ENCODE measurements around the gene SETD6. TPM values are rescaled to one million over a fixed set of nuclear protein-coding genes. Genes with fewer than 3 reads are reported as not detected.

SETD6 gene
- total and polyA plus RNA-seq, 2 experiments from 2014 or later = 39.7 to 54.0 TPM

DNA sequence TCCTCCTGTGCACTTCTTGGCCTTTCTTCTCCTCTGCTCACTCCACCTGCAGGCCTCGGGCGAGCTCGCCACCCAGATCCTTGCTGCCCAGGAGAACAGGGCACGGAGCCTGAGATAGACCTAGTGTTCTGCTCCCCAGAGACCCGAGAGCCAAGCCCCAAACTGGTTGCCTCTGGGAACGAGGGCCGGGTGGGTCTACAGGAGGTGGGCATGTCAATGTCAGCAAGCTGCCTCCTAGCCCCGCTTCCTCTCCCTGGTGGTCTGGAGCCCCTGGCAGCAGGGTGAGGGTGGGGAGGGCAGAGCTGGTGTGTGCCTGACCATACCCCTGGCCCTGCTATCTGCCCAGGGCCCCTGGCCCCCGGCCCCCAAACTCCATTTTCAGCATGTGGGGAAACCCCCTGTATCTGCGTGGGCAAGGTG is 16.2 kb upstream of the SETD6 start (continued):
- TF ChIP-seq, protein P1, sequence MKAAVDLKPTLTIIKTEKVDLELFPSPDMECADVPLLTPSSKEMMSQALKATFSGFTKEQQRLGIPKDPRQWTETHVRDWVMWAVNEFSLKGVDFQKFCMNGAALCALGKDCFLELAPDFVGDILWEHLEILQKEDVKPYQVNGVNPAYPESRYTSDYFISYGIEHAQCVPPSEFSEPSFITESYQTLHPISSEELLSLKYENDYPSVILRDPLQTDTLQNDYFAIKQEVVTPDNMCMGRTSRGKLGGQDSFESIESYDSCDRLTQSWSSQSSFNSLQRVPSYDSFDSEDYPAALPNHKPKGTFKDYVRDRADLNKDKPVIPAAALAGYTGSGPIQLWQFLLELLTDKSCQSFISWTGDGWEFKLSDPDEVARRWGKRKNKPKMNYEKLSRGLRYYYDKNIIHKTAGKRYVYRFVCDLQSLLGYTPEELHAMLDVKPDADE (IDR thresholded peaks at IDR 0.05) = no peak
- TF ChIP-seq STAT1 (IDR thresholded peaks at IDR 0.05; ENCODE audit: unreplicated experiment) = no peak
- TF ChIP-seq, protein P2, sequence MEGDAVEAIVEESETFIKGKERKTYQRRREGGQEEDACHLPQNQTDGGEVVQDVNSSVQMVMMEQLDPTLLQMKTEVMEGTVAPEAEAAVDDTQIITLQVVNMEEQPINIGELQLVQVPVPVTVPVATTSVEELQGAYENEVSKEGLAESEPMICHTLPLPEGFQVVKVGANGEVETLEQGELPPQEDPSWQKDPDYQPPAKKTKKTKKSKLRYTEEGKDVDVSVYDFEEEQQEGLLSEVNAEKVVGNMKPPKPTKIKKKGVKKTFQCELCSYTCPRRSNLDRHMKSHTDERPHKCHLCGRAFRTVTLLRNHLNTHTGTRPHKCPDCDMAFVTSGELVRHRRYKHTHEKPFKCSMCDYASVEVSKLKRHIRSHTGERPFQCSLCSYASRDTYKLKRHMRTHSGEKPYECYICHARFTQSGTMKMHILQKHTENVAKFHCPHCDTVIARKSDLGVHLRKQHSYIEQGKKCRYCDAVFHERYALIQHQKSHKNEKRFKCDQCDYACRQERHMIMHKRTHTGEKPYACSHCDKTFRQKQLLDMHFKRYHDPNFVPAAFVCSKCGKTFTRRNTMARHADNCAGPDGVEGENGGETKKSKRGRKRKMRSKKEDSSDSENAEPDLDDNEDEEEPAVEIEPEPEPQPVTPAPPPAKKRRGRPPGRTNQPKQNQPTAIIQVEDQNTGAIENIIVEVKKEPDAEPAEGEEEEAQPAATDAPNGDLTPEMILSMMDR (conservative IDR thresholded peaks at IDR 0.05; ENCODE audit: low read depth in 2 of 2) = no peak
- no peak for TF ChIP-seq CREB1 (CRISPR knock-in tag; IDR thresholded peaks at IDR 0.05; ENCODE audit: low read depth)
- TF ChIP-seq NANOG (IDR thresholded peaks at IDR 0.05; ENCODE audit: borderline replicate concordance) = no peak

DNA sequence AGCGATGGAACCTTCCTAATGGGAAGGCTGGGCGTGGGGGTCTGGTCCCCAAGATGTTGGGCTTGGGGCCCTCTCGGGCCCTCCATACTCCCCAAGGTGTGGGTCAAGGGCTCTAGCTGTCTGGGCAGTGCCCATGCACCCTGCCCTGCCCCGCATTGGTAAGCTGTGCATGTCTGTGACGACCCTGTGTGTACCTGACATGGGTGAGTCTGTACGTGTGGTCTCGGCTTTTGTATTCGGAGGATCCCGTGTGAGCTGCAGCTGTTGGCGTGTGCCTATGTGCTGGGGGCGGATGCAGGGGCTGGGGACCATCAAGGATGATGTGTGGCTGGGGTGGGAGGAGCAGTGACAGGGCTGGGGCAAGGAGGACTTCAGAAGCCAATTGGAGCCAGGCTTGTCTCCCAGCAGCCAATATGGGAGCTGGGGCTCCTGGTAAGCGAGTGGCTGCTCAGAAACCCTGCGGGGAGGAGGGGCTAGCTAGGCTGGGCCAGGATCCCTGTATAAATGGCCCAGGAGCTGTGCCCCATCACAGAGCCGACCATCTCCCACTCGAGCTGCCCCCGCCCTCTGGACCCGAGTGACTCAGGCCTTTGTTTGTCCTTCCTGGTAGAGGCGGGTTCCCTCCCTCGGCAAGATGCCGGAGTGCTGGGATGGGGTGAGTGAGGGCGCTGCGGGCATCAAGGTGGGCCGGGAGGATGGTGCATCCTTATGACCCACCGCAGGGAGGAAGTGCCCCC is 15.5 kb upstream of the SETD6 start, which contains the start of gene NDRG4:
NDRG4 (plus strand) TSS at position 529 of the 737 bp plus-strand sequence; CDS start at position 635, 106 bp downstream.
- peak within 1 kb of the TSS; percentile 96 for H3K4me2 ChIP-seq
- H3K27ac ChIP-seq (ENCODE audit: low read depth) = 0 out of 2 replicates have a peak within 1 kb of the TSS, but pooled peaks have one; percentile 6
- peaks cover 35% of the 10 kb centered on the region for H3K27me3 Mint-ChIP-seq (ENCODE audit: insufficient read depth, low read depth, poor library complexity)
- TF ChIP-seq POLR2AphosphoS5 (IDR thresholded peaks at IDR 0.05; ENCODE audit: low read depth) (peak; percentile 58), CREB1 (CRISPR knock-in tag; IDR thresholded peaks at IDR 0.05; ENCODE audit: low read depth) (peak; percentile 36; the same call in 1 of the 2 replicates), JUNB (IDR thresholded peaks at IDR 0.05; ENCODE audit: unreplicated experiment) (no peak)
- TF ChIP-seq, protein P3, sequence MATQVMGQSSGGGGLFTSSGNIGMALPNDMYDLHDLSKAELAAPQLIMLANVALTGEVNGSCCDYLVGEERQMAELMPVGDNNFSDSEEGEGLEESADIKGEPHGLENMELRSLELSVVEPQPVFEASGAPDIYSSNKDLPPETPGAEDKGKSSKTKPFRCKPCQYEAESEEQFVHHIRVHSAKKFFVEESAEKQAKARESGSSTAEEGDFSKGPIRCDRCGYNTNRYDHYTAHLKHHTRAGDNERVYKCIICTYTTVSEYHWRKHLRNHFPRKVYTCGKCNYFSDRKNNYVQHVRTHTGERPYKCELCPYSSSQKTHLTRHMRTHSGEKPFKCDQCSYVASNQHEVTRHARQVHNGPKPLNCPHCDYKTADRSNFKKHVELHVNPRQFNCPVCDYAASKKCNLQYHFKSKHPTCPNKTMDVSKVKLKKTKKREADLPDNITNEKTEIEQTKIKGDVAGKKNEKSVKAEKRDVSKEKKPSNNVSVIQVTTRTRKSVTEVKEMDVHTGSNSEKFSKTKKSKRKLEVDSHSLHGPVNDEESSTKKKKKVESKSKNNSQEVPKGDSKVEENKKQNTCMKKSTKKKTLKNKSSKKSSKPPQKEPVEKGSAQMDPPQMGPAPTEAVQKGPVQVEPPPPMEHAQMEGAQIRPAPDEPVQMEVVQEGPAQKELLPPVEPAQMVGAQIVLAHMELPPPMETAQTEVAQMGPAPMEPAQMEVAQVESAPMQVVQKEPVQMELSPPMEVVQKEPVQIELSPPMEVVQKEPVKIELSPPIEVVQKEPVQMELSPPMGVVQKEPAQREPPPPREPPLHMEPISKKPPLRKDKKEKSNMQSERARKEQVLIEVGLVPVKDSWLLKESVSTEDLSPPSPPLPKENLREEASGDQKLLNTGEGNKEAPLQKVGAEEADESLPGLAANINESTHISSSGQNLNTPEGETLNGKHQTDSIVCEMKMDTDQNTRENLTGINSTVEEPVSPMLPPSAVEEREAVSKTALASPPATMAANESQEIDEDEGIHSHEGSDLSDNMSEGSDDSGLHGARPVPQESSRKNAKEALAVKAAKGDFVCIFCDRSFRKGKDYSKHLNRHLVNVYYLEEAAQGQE (IDR thresholded peaks at IDR 0.05; ENCODE audit: unreplicated experiment) = no peak
- TF ChIP-seq, protein P4, sequence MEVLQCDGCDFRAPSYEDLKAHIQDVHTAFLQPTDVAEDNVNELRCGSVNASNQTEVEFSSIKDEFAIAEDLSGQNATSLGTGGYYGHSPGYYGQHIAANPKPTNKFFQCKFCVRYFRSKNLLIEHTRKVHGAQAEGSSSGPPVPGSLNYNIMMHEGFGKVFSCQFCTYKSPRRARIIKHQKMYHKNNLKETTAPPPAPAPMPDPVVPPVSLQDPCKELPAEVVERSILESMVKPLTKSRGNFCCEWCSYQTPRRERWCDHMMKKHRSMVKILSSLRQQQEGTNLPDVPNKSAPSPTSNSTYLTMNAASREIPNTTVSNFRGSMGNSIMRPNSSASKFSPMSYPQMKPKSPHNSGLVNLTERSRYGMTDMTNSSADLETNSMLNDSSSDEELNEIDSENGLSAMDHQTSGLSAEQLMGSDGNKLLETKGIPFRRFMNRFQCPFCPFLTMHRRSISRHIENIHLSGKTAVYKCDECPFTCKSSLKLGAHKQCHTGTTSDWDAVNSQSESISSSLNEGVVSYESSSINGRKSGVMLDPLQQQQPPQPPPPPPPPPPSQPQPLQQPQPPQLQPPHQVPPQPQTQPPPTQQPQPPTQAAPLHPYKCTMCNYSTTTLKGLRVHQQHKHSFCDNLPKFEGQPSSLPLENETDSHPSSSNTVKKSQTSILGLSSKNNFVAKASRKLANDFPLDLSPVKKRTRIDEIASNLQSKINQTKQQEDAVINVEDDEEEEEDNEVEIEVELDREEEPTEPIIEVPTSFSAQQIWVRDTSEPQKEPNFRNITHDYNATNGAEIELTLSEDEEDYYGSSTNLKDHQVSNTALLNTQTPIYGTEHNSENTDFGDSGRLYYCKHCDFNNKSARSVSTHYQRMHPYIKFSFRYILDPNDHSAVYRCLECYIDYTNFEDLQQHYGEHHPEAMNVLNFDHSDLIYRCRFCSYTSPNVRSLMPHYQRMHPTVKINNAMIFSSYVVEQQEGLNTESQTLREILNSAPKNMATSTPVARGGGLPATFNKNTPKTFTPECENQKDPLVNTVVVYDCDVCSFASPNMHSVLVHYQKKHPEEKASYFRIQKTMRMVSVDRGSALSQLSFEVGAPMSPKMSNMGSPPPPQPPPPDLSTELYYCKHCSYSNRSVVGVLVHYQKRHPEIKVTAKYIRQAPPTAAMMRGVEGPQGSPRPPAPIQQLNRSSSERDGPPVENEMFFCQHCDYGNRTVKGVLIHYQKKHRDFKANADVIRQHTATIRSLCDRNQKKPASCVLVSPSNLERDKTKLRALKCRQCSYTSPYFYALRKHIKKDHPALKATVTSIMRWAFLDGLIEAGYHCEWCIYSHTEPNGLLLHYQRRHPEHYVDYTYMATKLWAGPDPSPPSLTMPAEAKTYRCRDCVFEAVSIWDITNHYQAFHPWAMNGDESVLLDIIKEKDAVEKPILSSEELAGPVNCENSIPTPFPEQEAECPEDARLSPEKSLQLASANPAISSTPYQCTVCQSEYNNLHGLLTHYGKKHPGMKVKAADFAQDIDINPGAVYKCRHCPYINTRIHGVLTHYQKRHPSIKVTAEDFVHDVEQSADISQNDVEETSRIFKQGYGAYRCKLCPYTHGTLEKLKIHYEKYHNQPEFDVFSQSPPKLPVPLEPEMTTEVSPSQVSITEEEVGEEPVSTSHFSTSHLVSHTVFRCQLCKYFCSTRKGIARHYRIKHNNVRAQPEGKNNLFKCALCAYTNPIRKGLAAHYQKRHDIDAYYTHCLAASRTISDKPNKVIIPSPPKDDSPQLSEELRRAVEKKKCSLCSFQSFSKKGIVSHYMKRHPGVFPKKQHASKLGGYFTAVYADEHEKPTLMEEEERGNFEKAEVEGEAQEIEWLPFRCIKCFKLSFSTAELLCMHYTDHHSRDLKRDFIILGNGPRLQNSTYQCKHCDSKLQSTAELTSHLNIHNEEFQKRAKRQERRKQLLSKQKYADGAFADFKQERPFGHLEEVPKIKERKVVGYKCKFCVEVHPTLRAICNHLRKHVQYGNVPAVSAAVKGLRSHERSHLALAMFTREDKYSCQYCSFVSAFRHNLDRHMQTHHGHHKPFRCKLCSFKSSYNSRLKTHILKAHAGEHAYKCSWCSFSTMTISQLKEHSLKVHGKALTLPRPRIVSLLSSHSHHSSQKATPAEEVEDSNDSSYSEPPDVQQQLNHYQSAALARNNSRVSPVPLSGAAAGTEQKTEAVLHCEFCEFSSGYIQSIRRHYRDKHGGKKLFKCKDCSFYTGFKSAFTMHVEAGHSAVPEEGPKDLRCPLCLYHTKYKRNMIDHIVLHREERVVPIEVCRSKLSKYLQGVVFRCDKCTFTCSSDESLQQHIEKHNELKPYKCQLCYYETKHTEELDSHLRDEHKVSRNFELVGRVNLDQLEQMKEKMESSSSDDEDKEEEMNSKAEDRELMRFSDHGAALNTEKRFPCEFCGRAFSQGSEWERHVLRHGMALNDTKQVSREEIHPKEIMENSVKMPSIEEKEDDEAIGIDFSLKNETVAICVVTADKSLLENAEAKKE (CRISPR knock-in tag; IDR thresholded peaks at IDR 0.05) = no peak
- TF ChIP-seq, protein P1 (IDR thresholded peaks at IDR 0.05) = no peak

More for the DNA sequence above, 15.5 kb upstream of the SETD6 start, which contains the start of gene NDRG4:
- H2AFZ ChIP-seq = peak within 1 kb of the TSS; percentile 87
- H3K4me1 ChIP-seq (ENCODE audit: insufficient read depth) = peaks cover 4% of the 10 kb centered on the region; the same call in 1 of the 2 replicates
- peak; percentile 95 for DNase-seq (ENCODE audit: low spot score)
- no peaks in the 10 kb centered on the region for H3F3A ChIP-seq (replicated peaks; ENCODE audit: low read depth)
- H3K36me3 ChIP-seq (ENCODE audit: insufficient read depth) = no peaks in the 10 kb centered on the region
- Mint-ChIP-seq H3K4me1 (peaks cover 25% of the 10 kb centered on the region), H3K9me3 (no peaks in the 10 kb centered on the region; the same call in 2 of the 3 replicates), H3K4me3 (peak within 1 kb of the TSS; percentile 86), H3K27ac (peak within 1 kb of the TSS; percentile 52; the same call in 1 of the 2 replicates), H3K36me3 (ENCODE audit: low read depth) (no peaks in the 10 kb centered on the region)
- peaks cover 4% of the 10 kb centered on the region; the same call in 1 of the 2 replicates for H4K20me1 ChIP-seq (replicated peaks; ENCODE audit: insufficient read depth)
- H3K27me3 ChIP-seq (ENCODE audit: insufficient read depth) = no peaks in the 10 kb centered on the region
- peak; percentile 67 for ATAC-seq
- no peaks in the 10 kb centered on the region for H3K9me2 ChIP-seq (ENCODE audit: insufficient read depth)
- H3K79me2 ChIP-seq (replicated peaks; ENCODE audit: insufficient read depth) = no peaks in the 10 kb centered on the region
- H3K4me3 ChIP-seq = peak within 1 kb of the TSS; percentile 88

Data from GM23338 (cell line).